GM18526 (cell line): Measurements from ENCODE around the gene PEX11B.

Experiments
- POLR2A ChIP-seq: IDR thresholded peaks from 3 replicates; pipeline ENCODE4 v1.6.1; 2011; ENCODE audit not compliant: insufficient read length; ENCODE audit errors: extremely low read depth

Gene PEX11B, protein sequence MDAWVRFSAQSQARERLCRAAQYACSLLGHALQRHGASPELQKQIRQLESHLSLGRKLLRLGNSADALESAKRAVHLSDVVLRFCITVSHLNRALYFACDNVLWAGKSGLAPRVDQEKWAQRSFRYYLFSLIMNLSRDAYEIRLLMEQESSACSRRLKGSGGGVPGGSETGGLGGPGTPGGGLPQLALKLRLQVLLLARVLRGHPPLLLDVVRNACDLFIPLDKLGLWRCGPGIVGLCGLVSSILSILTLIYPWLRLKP

DNA sequence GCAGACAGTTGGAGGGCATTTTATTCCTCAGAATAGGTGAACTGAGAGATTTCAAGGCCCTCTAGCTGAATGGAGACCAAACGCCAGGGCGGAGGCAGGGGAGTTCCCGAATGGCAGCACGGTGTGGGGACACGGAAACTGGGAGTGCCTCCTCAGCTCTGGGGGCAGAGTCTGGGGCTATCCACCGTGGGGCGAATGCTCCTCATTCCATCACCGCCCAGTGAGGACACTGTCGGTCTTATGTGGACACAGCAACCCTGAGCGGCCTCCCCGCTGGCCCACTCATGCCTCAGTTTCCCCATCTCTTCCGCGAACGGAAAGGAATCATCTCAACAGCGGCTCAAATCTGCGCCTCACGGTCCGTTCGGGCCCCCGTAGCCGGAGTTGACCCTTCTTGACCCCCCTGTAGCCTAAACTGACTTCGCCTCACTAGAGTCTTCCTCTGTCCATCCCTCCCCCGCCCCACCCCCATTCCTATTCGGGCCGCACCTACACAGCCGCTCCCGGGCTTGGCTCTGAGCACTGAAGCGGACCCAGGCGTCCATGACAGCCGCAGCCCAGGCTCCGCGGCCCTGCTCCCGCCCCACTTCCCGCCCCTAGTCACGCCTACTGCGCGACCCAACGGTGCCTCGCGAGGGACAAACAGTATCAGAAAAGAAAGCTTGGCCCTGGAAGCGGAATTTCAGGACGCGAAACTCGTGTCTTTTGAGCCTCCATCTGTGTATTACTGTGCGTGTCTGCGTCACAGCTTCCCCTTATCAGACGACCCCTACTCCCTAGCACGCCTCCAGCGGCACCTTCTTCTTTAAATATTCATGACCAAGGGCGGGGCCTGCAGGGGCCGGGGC is at the start of gene PEX11B:
Gene PEX11B (minus strand): TSS at position 574 of the 848 bp plus-strand sequence. CDS start 29 bp downstream, at position 545.
- peak; percentile 64 for TF ChIP-seq POLR2A

DNA sequence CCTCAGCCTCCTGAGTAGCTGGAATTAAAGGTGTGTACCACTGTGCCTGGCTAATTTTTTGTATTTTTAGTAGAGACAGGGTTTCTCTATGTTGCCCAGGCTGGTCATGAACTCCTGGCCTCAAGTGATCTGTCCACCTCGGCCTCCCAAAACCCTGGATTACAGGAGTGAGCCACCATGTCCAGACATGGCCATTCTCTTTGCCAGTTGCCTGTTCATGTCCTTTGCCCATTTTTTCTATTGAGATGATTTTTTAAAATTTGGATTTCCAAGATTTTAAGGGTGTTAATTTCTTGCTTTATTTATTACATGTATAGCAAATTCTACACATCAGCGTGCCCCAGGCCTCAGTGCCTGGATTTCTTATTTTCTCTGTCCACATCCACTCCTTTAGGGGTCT is 48.8 kb upstream of the PEX11B start:
- TF ChIP-seq POLR2A: no peak

- TF ChIP-seq POLR2A: no peak
Observed at GRCh38 chr1:145965119-145965744, 46.7 kb upstream of the PEX11B start.

- peak; percentile 92 for TF ChIP-seq POLR2A
Observed at GRCh38 chr1:145964328-145965118, 46.0 kb upstream of the PEX11B start, which contains the start of the genes ANKRD34A and POLR3GL. TSS of gene ANKRD34A (minus strand) at chr1:145964575. CDS start at chr1:145961759, 2,816 bp downstream. TSS of gene POLR3GL (plus strand) at chr1:145964690. CDS start at chr1:145974866, 10,176 bp downstream.

- TF ChIP-seq POLR2A: no peak
Observed at GRCh38 chr1:145963265-145964019, 44.9 kb upstream of the PEX11B start.

DNA sequence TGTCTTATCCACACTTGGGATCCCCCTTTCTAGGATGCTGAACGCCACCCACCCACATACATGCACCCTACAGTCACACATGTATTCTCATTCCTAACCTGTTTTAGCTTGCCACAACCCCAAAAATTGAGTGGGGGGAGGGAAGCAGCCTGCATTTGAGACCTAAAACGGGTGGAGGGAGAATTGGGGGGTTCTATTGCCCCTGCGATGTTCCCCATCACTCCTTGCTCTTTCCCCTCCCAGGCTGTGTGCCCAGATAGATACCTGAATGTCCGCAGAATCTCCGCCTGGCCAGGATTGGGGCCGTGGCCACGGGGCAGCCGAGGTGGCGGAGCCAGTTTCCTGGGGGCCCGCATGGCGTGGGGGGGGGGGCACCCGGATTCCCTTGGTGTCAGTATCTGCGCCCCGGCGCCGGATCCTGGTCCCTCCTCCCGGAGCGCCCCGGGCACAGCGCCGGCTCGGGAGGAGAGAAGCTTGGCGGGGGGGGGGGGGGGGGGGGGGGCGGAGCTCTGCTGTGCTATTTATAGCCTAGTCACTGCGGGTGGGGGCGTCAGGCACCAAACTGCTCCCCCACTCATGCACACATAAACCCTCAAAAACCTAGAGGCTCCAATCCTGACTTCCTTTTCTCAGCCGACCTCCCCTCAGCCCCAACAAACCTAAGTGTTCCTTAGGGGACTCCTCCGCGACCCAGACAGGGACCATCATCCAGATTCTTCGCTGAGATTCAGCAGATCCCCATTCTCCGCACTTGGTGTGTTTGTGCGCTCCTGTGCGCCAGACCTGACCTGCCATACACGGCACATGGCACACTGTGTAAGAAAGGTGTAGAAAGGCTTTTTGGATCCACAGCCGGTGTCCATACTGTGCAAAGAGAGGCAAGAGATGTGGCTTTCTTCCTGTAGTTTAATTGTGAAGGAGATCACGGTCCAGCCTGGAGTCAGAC is 43.9 kb upstream of the PEX11B start:
- TF ChIP-seq POLR2A: no peak

DNA sequence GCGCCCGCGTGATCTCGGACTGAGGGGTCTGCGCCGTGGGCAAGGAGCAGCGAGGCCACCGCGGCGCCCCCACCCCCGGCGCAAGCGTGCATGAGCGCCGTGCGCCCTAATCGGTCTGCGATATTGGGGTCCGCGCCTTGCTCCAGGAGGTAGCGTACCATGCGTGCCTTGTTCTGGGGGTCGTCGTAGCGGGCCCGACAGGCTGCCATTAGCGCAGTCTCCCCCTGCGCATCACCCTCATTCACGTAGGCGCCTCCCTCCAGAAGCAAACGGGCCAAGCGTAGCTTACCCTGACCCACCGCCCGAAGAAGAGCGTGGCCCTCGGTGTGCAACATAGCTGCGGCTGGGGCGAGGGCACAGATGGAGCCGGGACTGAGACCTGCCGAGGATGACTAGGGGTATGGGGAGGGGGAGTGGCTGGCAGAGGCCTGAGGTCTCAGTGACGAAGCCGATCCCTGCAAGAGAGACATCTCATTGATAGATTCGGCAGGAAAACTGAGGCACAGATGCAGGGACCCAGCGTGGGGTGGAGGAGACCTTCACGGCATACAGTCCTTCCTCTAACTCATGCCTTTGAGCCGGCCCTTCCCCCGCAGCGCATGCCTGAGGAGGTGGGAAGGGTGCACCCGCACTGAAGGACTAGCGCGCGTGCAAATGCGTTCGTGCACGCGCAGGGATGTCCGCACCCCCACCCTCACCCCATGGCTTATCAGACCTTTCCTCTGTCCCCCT is 43.1 kb upstream of the PEX11B start:
- TF ChIP-seq POLR2A: no peak

GRCh38 chr1:145961109-145961424 is 42.5 kb upstream of the PEX11B start:
- TF ChIP-seq POLR2A: no peak

DNA sequence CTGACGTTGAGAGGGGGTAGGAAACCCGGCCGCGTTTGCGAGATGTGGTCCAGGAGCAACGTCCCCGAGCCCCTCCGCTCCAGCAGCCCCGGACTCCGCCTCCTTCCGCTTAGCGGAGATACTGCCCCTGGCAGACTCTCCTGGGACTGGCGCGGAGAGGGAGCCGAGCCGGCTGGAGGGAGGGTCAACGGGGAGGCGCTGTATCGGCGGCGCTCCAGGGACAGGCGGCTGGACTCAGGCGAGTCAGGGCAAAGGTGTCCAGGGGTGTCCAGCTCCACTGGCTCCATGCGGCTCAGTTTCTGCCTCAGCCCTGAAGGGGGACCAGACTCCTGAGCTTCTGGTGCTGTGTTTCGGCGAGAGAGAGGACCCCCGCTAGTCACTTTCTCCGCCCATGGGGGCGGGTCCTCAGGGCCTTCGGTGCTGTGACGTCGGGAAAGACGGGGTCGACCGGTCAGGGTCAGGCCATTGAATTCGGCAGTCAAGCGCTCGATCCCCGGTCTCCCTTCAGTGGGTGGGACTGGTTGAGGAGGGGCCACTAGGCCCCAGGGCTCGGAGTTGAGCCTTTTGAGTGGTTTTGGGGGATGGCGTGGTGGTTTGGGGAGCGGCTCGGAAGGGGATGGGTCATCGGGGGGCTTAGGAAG is 42.1 kb upstream of the PEX11B start:
- TF ChIP-seq POLR2A: no peak

DNA sequence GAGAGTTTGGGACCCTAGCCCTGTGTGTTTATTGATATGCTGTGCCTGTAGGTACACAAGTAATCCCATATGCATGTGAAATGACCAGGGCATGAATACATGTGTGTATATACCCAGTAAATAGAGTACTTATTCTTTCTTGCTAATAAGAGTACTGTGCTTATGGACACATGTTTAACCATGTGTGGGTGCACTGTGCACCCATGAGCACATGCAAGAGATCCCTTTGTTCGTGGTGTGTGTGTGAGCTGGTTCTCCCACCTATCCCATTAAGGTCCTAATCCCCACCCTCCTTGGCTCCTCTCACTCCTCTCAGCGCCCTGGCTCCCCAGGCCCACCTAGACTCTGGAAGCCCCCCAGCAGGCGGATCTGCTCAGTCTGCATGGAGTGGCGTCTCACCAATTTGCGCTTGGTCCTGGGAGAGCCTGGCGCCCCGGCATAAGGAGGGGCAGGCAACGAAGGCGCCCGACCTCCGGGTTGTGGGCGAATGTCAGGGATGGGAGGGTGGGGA is 41.5 kb upstream of the PEX11B start:
- no peak for TF ChIP-seq POLR2A

- no peak for TF ChIP-seq POLR2A
Observed at GRCh38 chr1:145959333-145959732, 40.8 kb upstream of the PEX11B start.

DNA sequence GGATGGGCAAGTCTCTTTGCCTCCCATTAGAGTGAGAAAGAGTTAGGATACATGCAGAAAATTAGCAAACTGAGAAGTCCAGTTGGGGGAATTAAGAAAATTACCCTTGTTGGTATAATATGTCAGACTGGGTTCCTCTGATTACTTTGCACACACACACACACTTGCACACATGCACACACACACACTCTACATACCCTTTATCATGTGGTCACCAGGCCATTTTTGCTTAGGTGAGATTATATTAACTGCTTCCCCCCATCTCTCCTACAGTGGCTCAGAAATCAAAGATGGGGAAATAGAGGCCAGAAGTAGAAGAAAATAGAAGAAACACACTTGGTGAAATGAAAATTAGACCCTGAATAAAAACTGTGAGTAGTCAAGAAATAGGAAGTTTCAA is 40.2 kb upstream of the PEX11B start:
- TF ChIP-seq POLR2A: no peak
